ENCODE data around the gene ROBO1. TPM values are rescaled to one million over a fixed set of nuclear protein-coding genes. Genes with fewer than 3 reads are reported as not detected.

The ROBO1 gene
- 60.2 and 182 TPM in 2 replicates for total RNA-seq (ENCODE audit: low replicate concordance)
- long read RNA-seq, partial matches to known transcripts, result 20 of 25 reads
- long read RNA-seq, other reads (novel, unspliced or antisense), result 5 of 25 reads

DNA sequence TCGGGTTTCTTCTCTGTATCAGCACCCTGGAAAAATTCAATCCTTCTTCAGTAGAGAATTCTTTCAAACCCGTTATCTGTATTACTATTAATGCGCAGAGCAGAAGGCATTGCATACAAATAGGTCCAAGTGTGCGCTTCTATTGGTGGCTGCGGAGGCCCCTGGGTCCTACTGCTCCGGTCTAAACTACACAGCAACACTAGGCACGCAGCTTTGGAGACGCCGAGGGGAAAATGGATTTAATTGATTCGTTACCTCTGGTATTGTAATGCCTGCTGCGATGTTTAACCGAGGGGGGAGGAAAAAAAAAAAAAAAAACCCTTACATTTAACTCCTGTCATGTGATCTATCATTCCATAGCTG is at the start of gene ROBO1:
Gene ROBO1 (minus strand): TSS at position 94 of the 363 bp plus-strand sequence.
- Mint-ChIP-seq H3K9me3 (no peaks in the 10 kb centered on the region), H3K4me1 (ENCODE audit: unreplicated experiment) (peaks cover 11% of the 10 kb centered on the region), H3K27ac (no peak within 1 kb of the TSS), H3K36me3 (no peaks in the 10 kb centered on the region), H3K27me3 (peaks cover 43% of the 10 kb centered on the region), H3K4me3 (no peak within 1 kb of the TSS)
- TF ChIP-seq, protein P1, sequence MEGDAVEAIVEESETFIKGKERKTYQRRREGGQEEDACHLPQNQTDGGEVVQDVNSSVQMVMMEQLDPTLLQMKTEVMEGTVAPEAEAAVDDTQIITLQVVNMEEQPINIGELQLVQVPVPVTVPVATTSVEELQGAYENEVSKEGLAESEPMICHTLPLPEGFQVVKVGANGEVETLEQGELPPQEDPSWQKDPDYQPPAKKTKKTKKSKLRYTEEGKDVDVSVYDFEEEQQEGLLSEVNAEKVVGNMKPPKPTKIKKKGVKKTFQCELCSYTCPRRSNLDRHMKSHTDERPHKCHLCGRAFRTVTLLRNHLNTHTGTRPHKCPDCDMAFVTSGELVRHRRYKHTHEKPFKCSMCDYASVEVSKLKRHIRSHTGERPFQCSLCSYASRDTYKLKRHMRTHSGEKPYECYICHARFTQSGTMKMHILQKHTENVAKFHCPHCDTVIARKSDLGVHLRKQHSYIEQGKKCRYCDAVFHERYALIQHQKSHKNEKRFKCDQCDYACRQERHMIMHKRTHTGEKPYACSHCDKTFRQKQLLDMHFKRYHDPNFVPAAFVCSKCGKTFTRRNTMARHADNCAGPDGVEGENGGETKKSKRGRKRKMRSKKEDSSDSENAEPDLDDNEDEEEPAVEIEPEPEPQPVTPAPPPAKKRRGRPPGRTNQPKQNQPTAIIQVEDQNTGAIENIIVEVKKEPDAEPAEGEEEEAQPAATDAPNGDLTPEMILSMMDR (conservative IDR thresholded peaks at IDR 0.05), result no peak
- no peak for DNase-seq (ENCODE audit: extremely low spot score, unreplicated experiment)

DNA sequence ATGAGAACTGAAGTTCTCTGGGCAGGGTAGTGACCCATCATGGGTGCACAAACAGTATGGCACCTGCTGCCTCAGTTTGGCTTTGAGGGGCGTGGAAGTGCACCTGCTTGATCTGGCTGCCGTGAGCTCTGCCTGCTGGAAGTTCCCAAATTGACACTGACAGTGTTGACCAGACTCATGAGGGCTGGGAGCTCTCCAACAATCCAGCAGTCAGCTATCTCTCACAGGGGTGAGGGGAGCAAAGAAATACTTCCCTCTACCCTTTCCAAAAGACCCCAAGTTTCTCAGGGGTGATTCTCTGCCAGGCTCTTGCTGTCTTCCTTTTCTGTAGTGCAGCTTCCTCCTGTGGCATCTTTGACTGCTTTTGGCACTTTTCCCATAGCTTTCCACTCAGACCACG is 49.4 kb upstream of the ROBO1 start:
- Mint-ChIP-seq H3K4me1 (ENCODE audit: unreplicated experiment) (no peaks in the 10 kb centered on the region), H3K4me3 (no peak overlapping the region), H3K9me3 (peaks cover 17% of the 10 kb centered on the region), H3K27ac (no peak overlapping the region), H3K36me3 (peaks cover 3% of the 10 kb centered on the region), H3K27me3 (no peaks in the 10 kb centered on the region)
- TF ChIP-seq, protein P1 (conservative IDR thresholded peaks at IDR 0.05), result no peak
- no peak for DNase-seq (ENCODE audit: extremely low spot score, unreplicated experiment)

DNA sequence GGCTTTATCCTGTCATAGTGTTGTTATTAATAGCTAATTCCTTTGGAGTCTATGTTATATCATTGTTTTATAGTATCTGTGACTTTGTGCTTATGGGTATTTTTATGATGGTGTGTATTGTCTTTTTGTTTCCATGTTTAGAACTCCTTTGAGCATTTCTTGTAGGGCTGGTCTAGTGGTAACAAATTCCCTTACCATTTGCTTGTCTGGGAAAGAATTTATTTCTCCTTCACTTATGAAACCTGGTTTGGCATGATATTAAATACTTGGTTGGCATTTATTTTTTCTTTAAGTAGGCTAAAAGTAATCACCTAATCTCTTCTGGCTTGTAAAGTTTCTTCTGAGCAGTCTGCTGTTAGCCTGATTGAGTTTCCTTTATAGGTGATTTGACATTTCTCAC is 47.7 kb upstream of the ROBO1 start:
- no peaks in the 10 kb centered on the region for H3K4me1 Mint-ChIP-seq (ENCODE audit: unreplicated experiment)
- no peak overlapping the region for H3K4me3 Mint-ChIP-seq
- peaks cover 17% of the 10 kb centered on the region for H3K9me3 Mint-ChIP-seq
- no peaks in the 10 kb centered on the region for H3K27me3 Mint-ChIP-seq
- TF ChIP-seq, protein P1 (conservative IDR thresholded peaks at IDR 0.05), result no peak
- no peak overlapping the region for H3K27ac Mint-ChIP-seq
- DNase-seq (ENCODE audit: extremely low spot score, unreplicated experiment), result no peak
- H3K36me3 Mint-ChIP-seq, result peaks cover 3% of the 10 kb centered on the region

DNA sequence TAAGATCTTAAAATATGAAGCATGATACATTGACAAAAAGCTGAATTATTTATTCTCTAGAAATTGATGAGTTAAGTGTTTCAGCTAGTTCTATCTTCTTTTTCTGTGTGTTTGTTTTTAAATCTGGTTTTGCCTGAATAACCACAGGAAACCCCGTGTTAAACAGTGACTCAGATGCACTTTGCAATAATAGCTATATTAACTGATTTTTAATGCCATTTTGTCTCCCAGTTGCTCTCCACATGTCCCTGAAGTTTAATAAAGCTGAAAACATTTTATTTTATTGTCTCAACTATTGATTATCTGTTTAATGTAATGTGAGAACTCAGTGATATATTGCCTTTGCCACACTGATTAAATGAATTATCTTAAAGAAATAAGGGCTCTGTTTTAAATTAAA is 42.8 kb upstream of the ROBO1 start:
- peaks cover under 1% of the 10 kb centered on the region for H3K9me3 Mint-ChIP-seq
- H3K4me1 Mint-ChIP-seq (ENCODE audit: unreplicated experiment), result no peaks in the 10 kb centered on the region
- H3K27ac Mint-ChIP-seq, result no peak overlapping the region
- H3K36me3 Mint-ChIP-seq, result peaks cover under 1% of the 10 kb centered on the region
- H3K4me3 Mint-ChIP-seq, result no peak overlapping the region
- no peaks in the 10 kb centered on the region for H3K27me3 Mint-ChIP-seq
- no peak for DNase-seq (ENCODE audit: extremely low spot score, unreplicated experiment)
- TF ChIP-seq, protein P1 (conservative IDR thresholded peaks at IDR 0.05), result no peak

DNA sequence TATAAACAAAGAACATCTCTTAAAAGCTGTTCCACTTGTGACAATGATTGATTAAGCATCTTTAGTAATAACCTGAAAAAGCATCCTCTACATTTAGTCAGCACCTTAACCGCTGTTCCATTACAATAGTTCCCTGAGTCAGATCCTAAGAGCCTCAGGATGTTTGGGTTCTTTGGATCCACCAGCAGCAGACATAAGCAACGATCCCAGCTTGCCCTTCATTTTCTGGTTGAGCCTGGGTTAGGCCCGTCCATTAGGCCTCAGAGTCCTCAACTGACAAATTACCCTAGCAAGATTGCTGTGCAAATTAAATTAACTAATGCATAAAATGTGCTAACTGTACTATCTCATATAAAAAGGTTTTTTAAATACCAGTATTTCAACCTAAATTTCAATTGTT is 42.3 kb upstream of the ROBO1 start:
- no peaks in the 10 kb centered on the region for H3K9me3 Mint-ChIP-seq
- DNase-seq (ENCODE audit: extremely low spot score, unreplicated experiment), result no peak
- H3K27me3 Mint-ChIP-seq, result no peaks in the 10 kb centered on the region
- H3K27ac Mint-ChIP-seq, result no peak overlapping the region
- TF ChIP-seq, protein P1 (conservative IDR thresholded peaks at IDR 0.05), result no peak
- no peaks in the 10 kb centered on the region for H3K36me3 Mint-ChIP-seq
- H3K4me1 Mint-ChIP-seq (ENCODE audit: unreplicated experiment), result no peaks in the 10 kb centered on the region
- no peak overlapping the region for H3K4me3 Mint-ChIP-seq

DNA sequence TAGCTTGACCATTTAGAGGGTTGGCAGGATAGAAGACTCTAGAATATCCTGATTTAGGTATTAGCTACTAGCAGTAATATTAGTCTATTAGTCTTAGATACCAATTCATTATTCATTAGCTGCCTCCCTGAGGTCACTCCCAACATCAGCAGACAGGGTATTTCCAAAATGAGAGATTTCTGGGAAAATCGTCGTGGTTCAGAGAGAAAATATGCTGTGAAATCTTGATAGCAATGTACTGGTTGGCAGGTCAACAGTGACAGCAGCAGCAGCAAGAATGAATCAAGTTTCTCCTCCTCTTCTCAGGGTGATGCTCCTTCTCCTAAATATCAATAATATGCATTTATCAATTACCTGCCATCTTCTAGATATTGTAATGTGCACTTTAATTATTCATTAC is 41.3 kb upstream of the ROBO1 start:
- H3K9me3 Mint-ChIP-seq, result no peaks in the 10 kb centered on the region
- no peaks in the 10 kb centered on the region for H3K36me3 Mint-ChIP-seq
- H3K4me3 Mint-ChIP-seq, result no peak overlapping the region
- DNase-seq (ENCODE audit: extremely low spot score, unreplicated experiment), result no peak
- H3K4me1 Mint-ChIP-seq (ENCODE audit: unreplicated experiment), result no peaks in the 10 kb centered on the region
- TF ChIP-seq, protein P1 (conservative IDR thresholded peaks at IDR 0.05), result no peak
- H3K27me3 Mint-ChIP-seq, result no peaks in the 10 kb centered on the region
- H3K27ac Mint-ChIP-seq, result no peak overlapping the region
